ENCODE measurements around the gene NRXN3.

NRXN3 gene

DNA sequence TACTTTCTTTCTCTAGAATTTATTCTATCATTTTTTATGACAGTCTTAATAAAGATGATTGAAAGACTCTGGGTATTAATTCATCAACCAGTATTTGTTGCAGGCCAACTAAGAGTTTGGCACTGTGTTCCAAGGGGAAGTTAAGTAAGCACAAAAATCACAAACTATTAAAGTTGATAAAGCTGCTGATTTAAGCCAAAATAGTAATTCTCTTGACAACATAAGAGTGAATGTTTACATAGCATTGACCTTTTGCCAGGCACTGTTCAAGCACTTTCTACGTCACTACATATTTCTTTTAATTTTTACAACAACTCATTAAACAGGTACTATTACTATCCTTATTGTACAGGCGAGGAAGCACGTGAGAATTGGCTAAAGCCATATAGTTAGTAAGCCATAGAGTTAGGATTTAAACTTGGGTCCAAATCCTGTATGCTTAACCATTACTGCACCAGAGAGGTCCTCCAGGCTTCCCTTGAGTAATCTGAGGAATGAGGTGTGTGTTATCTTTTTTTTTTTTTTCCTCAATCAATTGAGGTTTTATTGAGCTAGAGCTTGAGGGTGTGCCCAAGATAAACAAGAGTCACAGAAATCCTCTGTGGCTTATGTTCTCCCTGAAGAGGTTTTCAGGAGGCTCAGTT lies 1031.5 kb downstream of the NRXN3 start (continued):
- TF ChIP-seq, protein P1, sequence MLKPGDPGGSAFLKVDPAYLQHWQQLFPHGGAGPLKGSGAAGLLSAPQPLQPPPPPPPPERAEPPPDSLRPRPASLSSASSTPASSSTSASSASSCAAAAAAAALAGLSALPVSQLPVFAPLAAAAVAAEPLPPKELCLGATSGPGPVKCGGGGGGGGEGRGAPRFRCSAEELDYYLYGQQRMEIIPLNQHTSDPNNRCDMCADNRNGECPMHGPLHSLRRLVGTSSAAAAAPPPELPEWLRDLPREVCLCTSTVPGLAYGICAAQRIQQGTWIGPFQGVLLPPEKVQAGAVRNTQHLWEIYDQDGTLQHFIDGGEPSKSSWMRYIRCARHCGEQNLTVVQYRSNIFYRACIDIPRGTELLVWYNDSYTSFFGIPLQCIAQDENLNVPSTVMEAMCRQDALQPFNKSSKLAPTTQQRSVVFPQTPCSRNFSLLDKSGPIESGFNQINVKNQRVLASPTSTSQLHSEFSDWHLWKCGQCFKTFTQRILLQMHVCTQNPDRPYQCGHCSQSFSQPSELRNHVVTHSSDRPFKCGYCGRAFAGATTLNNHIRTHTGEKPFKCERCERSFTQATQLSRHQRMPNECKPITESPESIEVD (tag by site-specific recombination; IDR thresholded peaks at IDR 0.05), result peak; percentile 29; the same call in 1 of the 2 replicates
- TF ChIP-seq, protein P2, sequence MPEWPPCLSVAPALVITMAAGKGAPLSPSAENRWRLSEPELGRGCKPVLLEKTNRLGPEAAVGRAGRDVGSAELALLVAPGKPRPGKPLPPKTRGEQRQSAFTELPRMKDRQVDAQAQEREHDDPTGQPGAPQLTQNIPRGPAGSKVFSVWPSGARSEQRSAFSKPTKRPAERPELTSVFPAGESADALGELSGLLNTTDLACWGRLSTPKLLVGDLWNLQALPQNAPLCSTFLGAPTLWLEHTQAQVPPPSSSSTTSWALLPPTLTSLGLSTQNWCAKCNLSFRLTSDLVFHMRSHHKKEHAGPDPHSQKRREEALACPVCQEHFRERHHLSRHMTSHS (tag by site-specific recombination; IDR thresholded peaks at IDR 0.05), result no peak
- 0 out of 2 replicates have a peak, but pooled peaks have one; percentile 34 for TF ChIP-seq KLF10 (tag by site-specific recombination; IDR thresholded peaks at IDR 0.05)
- peak; percentile 44; the same call in 1 of the 2 replicates for TF ChIP-seq FEZF1 (tag by site-specific recombination; IDR thresholded peaks at IDR 0.05)
- no peak for TF ChIP-seq ZNF423 (tag by site-specific recombination; IDR thresholded peaks at IDR 0.05)
- no peak for TF ChIP-seq ZNF529 (tag by site-specific recombination; IDR thresholded peaks at IDR 0.05; ENCODE audit: insufficient replicate concordance)
- TF ChIP-seq, protein P3, sequence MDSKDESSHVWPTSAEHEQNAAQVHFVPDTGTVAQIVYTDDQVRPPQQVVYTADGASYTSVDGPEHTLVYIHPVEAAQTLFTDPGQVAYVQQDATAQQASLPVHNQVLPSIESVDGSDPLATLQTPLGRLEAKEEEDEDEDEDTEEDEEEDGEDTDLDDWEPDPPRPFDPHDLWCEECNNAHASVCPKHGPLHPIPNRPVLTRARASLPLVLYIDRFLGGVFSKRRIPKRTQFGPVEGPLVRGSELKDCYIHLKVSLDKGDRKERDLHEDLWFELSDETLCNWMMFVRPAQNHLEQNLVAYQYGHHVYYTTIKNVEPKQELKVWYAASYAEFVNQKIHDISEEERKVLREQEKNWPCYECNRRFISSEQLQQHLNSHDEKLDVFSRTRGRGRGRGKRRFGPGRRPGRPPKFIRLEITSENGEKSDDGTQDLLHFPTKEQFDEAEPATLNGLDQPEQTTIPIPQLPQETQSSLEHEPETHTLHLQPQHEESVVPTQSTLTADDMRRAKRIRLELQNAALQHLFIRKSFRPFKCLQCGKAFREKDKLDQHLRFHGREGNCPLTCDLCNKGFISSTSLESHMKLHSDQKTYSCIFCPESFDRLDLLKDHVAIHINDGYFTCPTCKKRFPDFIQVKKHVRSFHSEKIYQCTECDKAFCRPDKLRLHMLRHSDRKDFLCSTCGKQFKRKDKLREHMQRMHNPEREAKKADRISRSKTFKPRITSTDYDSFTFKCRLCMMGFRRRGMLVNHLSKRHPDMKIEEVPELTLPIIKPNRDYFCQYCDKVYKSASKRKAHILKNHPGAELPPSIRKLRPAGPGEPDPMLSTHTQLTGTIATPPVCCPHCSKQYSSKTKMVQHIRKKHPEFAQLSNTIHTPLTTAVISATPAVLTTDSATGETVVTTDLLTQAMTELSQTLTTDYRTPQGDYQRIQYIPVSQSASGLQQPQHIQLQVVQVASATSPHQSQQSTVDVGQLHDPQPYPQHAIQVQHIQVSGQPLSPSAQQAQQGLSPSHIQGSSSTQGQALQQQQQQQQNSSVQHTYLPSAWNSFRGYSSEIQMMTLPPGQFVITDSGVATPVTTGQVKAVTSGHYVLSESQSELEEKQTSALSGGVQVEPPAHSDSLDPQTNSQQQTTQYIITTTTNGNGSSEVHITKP (tag by site-specific recombination; IDR thresholded peaks at IDR 0.05), result no peak
- TF ChIP-seq ZBTB17 (tag by site-specific recombination; IDR thresholded peaks at IDR 0.05), result no peak
- no peak for TF ChIP-seq MEIS1 (CRISPR knock-in tag; IDR thresholded peaks at IDR 0.05; ENCODE audit: borderline replicate concordance)

DNA sequence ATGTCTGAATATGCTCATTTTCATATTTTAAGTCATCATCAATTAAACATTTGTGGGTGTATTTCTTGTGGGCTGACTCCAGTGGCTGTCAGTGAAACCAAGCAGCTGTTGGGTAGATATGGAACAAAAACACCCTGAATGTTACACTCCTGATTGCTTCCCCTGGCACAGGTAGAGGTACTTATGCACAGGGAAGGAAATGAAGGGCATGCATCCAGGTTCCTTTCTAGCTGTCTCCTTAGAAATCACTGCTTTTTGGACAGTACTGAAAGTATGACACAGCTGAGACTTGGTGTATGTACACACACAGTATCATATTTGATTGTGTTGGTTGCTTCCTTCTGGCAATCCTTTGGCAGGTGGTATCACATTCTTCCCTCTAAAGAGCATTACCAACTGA lies 1034.4 kb downstream of the NRXN3 start:
- CTCF ChIA-PET, result interaction anchor here (0.6 kb wide), 1 partner anchor 195 kb away, joined by 4 read pairs; no protein-coding TSS in a partner anchor
- H3K4me1 ChIP-seq (ENCODE audit: control insufficient read depth, insufficient read depth, low read length), result 0 out of 2 replicates have a peak, but pooled peaks cover 2% of the 10 kb centered on the region

DNA sequence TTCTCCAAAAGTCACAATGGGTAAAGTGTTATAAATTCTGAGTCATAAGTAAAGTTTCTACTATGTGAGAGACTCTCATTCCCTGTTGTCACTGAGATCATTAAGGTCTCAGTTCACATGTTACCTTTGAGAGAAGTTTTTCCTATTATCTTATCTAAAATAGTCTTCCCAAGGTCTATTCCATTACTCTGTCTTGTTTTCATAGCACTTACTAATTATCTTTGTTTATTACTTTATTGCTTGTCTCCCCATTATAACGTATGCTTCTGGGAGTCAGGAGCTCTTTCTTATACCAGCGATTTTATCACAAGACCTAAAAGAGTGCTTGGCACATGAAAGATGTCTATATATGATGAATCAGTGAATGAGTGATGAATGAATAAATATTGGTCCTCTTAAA lies 1039.2 kb downstream of the NRXN3 start:
- peak; percentile 44; the same call in 1 of the 2 replicates for TF ChIP-seq OSR2 (tag by site-specific recombination; IDR thresholded peaks at IDR 0.05)
- no peak for TF ChIP-seq ZXDB (tag by site-specific recombination; IDR thresholded peaks at IDR 0.05)
- TF ChIP-seq, protein P1 (tag by site-specific recombination; IDR thresholded peaks at IDR 0.05), result 0 out of 2 replicates have a peak, but pooled peaks have one; percentile 22
- no peak for TF ChIP-seq FEZF1 (tag by site-specific recombination; IDR thresholded peaks at IDR 0.05)
- Histone ChIP-seq H3K9me3 (ENCODE audit: control insufficient read depth, insufficient read depth, low read depth, low read length) (no peaks in the 10 kb centered on the region), H3K4me3 (ENCODE audit: low read depth, low read length) (no peak overlapping the region), H3K4me1 (ENCODE audit: control insufficient read depth, insufficient read depth, low read length) (no peaks in the 10 kb centered on the region), H3K27ac (ENCODE audit: extremely low read depth, low read depth, low read length) (no peak overlapping the region), H3K36me3 (ENCODE audit: control insufficient read depth in 2 of 2, insufficient read depth in 1 of 2, low read length in 2 of 2) (no peaks in the 10 kb centered on the region)
- POLR2A ChIA-PET, result no interaction called here
- CTCF ChIA-PET, result no interaction called here

More for the DNA sequence above, 1034.4 kb downstream of the NRXN3 start:
- POLR2A ChIA-PET, result no interaction called here
- Histone ChIP-seq H3K27ac (ENCODE audit: extremely low read depth, low read depth, low read length) (no peak overlapping the region), H3K36me3 (ENCODE audit: control insufficient read depth in 2 of 2, insufficient read depth in 1 of 2, low read length in 2 of 2) (no peaks in the 10 kb centered on the region), H3K9me3 (ENCODE audit: control insufficient read depth, insufficient read depth, low read depth, low read length) (no peaks in the 10 kb centered on the region), H3K4me3 (ENCODE audit: low read depth, low read length) (no peak overlapping the region)
- TF ChIP-seq ZNF544 (tag by site-specific recombination; IDR thresholded peaks at IDR 0.05) (no peak), ZNF529 (tag by site-specific recombination; IDR thresholded peaks at IDR 0.05; ENCODE audit: insufficient replicate concordance) (no peak), RBAK (tag by site-specific recombination; IDR thresholded peaks at IDR 0.05) (no peak), ZNF623 (tag by site-specific recombination; IDR thresholded peaks at IDR 0.05) (no peak), ZNF777 (tag by site-specific recombination; IDR thresholded peaks at IDR 0.05; ENCODE audit: borderline replicate concordance) (no peak), ZNF747 (tag by site-specific recombination; IDR thresholded peaks at IDR 0.05) (no peak), GLI4 (tag by site-specific recombination; IDR thresholded peaks at IDR 0.05) (no peak)
- TF ChIP-seq, protein P4, sequence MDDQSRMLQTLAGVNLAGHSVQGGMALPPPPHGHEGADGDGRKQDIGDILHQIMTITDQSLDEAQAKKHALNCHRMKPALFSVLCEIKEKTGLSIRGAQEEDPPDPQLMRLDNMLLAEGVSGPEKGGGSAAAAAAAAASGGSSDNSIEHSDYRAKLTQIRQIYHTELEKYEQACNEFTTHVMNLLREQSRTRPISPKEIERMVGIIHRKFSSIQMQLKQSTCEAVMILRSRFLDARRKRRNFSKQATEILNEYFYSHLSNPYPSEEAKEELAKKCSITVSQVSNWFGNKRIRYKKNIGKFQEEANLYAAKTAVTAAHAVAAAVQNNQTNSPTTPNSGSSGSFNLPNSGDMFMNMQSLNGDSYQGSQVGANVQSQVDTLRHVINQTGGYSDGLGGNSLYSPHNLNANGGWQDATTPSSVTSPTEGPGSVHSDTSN (CRISPR knock-in tag; IDR thresholded peaks at IDR 0.05), result no peak
